IPS-15b (cell line): ENCODE data around the gene IGF2BP2.

ENCODE experiments used
- H3K27me3 ChIP-seq: one replicate; pipeline ENCODE4 v1.6.1; 2013; ENCODE audit warnings: low read length; ENCODE audit not compliant: control insufficient read depth, insufficient read depth
- H3K36me3 ChIP-seq: one replicate; pipeline ENCODE4 v1.6.1; 2013; ENCODE audit warnings: low read length; ENCODE audit not compliant: control insufficient read depth, insufficient read depth
- H3K4me1 ChIP-seq: one replicate; pipeline ENCODE4 v1.6.1; 2013; ENCODE audit warnings: mild to moderate bottlenecking, low read length; ENCODE audit not compliant: control insufficient read depth, insufficient read depth
- H3K4me3 ChIP-seq: one replicate; pipeline ENCODE4 v1.5.1; 2013; ENCODE audit warnings: low read depth, low read length
- H3K9ac ChIP-seq: one replicate; pipeline ENCODE4 v1.6.1; 2013; ENCODE audit warnings: low read depth, mild to moderate bottlenecking, low read length
- H3K9me3 ChIP-seq: one replicate; pipeline ENCODE4 v1.6.1; 2013; ENCODE audit warnings: mild to moderate bottlenecking, low read length; ENCODE audit not compliant: control insufficient read depth, insufficient read depth

The IGF2BP2 gene

GRCh38 chr3:185724251-185724650 is 100.6 kb downstream of the IGF2BP2 start:
- no peak overlapping the region for H3K9ac ChIP-seq
- H3K9me3 ChIP-seq = no peaks in the 10 kb centered on the region
- H3K4me3 ChIP-seq = no peak overlapping the region
- no peaks in the 10 kb centered on the region for H3K27me3 ChIP-seq
- no peaks in the 10 kb centered on the region for H3K36me3 ChIP-seq
- H3K4me1 ChIP-seq = peaks cover 17% of the 10 kb centered on the region

GRCh38 chr3:185722881-185723280 is 102.0 kb downstream of the IGF2BP2 start:
- H3K27me3 ChIP-seq = no peaks in the 10 kb centered on the region
- no peak overlapping the region for H3K9ac ChIP-seq
- no peak overlapping the region for H3K4me3 ChIP-seq
- no peaks in the 10 kb centered on the region for H3K36me3 ChIP-seq
- H3K4me1 ChIP-seq = peaks cover 14% of the 10 kb centered on the region
- no peaks in the 10 kb centered on the region for H3K9me3 ChIP-seq

GRCh38 chr3:185721970-185722369 is 102.9 kb downstream of the IGF2BP2 start:
- Histone ChIP-seq H3K4me3 (no peak overlapping the region), H3K36me3 (no peaks in the 10 kb centered on the region), H3K9ac (no peak overlapping the region), H3K9me3 (no peaks in the 10 kb centered on the region), H3K4me1 (peaks cover 19% of the 10 kb centered on the region), H3K27me3 (no peaks in the 10 kb centered on the region)

DNA sequence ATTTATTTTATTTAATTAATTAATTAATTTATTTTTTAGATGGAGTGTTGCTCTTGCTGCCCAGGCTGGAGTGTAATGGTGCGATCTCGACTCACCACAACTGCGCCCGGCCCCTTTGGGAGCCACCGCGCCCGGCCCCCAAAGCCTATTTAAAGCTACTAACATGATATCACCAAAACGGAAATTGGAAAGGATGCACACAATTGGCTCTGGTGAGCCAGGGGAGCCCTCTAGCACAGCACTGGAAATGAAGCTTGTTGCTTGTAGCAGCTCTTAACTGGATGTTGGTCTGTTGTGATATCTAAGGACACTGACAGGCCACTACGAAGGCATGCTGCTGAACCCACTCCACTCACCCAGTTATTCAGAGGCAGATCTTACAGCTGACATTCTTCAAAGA is 104.5 kb downstream of the IGF2BP2 start:
- no peaks in the 10 kb centered on the region for H3K27me3 ChIP-seq
- no peaks in the 10 kb centered on the region for H3K9me3 ChIP-seq
- no peaks in the 10 kb centered on the region for H3K36me3 ChIP-seq
- no peak overlapping the region for H3K9ac ChIP-seq
- H3K4me3 ChIP-seq = no peak overlapping the region
- H3K4me1 ChIP-seq = peaks cover 18% of the 10 kb centered on the region

DNA sequence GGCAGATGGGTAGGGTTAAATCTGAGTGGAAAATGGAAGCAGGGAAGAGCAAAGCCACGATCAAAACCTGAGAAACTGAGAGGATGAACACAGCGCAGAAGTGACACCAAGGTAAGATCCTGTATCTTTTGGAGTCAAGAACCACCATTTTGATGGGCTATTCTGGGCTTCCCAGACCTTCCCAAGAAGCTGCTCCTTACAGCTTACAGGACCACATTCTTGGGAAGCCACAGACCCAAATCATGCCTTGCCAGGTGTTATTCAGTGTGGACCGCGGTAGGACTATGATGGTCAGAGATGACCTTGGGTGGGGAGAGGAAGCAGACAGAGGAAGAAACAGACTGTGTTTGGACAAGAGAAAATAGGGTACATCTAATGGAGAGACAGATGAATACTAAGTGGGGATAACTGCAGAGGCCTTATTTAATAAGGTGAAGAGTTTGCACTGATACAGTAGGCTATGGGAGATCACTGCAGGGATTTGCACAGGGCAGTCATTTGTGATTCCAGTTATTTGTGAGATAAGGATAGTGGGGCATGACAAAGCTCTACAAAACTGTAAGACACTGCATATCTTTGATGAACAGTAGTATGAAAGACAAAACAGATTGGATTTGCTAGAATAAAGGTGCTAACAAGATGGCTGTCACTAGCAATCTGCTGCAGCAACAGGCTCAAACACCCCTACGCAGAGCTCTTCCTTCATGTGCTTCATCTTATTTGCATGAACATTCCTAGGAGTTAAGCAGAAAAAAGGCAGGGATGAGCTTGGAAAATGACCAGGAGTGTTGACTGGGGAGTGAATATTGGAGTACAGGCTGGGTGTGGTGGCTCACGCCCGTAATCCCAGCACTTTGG is 105.9 kb downstream of the IGF2BP2 start:
- Histone ChIP-seq H3K27me3 (no peaks in the 10 kb centered on the region), H3K4me3 (no peak overlapping the region), H3K9me3 (no peaks in the 10 kb centered on the region), H3K4me1 (peaks cover 15% of the 10 kb centered on the region), H3K36me3 (no peaks in the 10 kb centered on the region), H3K9ac (no peak overlapping the region)

- Histone ChIP-seq H3K9ac (no peak overlapping the region), H3K4me1 (peaks cover 15% of the 10 kb centered on the region), H3K36me3 (no peaks in the 10 kb centered on the region), H3K27me3 (no peaks in the 10 kb centered on the region), H3K4me3 (no peak overlapping the region), H3K9me3 (no peaks in the 10 kb centered on the region)
These were observed 107.0 kb downstream of the IGF2BP2 start for GRCh38 chr3:185717627-185718402.

DNA sequence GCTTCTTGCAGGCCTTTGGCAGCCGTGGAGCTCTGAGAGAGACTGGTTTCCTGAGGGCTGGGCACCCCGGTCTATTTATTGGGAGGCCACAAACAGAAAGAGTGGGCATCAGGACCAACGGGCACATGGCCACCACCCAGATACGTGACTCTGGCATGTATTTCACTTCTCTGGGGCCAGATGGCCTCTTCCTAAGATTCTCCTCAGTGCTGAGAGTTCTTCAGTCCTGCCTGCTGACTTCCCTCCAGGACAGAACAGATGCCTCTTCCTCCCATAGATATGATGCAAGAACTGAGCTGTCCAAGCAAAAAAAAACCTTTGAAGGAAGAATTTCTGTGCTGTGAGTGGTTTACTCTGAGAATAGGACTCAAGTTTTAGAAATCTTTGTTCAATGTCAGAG is 107.7 kb downstream of the IGF2BP2 start:
- H3K9me3 ChIP-seq = no peaks in the 10 kb centered on the region
- peaks cover 22% of the 10 kb centered on the region for H3K4me1 ChIP-seq
- no peaks in the 10 kb centered on the region for H3K36me3 ChIP-seq
- H3K27me3 ChIP-seq = no peaks in the 10 kb centered on the region
- H3K4me3 ChIP-seq = no peak overlapping the region
- H3K9ac ChIP-seq = no peak overlapping the region

DNA sequence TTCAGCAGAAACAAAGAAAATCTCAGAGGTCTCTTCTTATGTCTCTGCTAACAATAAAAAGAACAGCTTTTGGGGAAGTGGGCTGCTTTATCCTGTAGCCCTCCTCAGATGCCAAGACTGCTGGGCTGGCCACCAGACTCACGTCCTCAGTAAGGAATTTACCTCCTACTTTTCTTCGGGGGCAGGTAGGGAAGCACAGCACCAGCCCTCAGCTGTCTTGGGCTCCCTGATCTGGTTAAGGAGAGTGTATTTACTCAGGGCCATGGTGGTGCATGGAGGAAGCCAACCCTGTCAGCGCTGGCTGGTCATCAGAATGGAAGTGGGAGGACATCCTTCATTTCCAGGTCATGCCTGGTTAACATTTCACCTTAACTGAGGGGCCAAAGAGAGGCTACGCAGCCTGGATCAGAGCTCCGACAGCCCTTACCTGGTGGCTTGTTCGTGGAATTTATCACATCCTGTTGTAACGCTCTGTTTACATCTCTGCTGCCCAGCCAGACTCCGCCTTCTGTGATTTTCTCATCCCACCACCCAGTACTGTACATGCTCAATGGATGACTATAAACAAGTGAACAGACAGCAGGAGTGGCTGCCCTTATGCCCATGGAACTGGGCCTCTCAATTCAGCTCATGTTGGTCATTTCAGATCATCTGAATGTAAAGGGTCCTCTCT is 108.3 kb downstream of the IGF2BP2 start:
- Histone ChIP-seq H3K27me3 (no peaks in the 10 kb centered on the region), H3K9me3 (no peaks in the 10 kb centered on the region), H3K9ac (no peak overlapping the region), H3K36me3 (no peaks in the 10 kb centered on the region), H3K4me1 (peaks cover 27% of the 10 kb centered on the region), H3K4me3 (no peak overlapping the region)

DNA sequence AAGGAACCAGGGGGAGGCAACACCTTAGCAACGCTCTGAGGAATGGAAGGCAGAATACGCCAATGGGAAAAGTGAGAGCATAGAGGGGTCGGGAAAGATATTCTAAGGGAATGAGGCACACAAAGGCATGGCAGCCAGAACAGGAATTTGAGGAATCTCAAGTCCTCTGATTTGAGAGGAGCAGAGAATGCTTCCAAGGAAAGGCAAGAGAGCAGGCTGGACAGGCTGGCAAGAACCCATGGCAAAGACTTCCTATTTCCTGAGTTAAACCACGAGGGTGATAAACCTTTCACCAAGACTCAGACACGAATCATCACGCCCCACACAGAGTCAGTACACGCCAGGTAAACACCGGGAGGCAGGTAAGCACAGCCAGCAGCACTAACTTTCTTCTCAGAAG is 109.8 kb downstream of the IGF2BP2 start:
- peaks cover 31% of the 10 kb centered on the region for H3K4me1 ChIP-seq
- H3K9ac ChIP-seq = no peak overlapping the region
- no peaks in the 10 kb centered on the region for H3K27me3 ChIP-seq
- no peak overlapping the region for H3K4me3 ChIP-seq
- H3K9me3 ChIP-seq = no peaks in the 10 kb centered on the region
- H3K36me3 ChIP-seq = no peaks in the 10 kb centered on the region

- H3K4me1 ChIP-seq = peaks cover 32% of the 10 kb centered on the region
- H3K4me3 ChIP-seq = no peak overlapping the region
- no peak overlapping the region for H3K9ac ChIP-seq
- H3K9me3 ChIP-seq = no peaks in the 10 kb centered on the region
- H3K27me3 ChIP-seq = no peaks in the 10 kb centered on the region
- no peaks in the 10 kb centered on the region for H3K36me3 ChIP-seq
These were observed 110.8 kb downstream of the IGF2BP2 start for GRCh38 chr3:185714085-185714484.

DNA sequence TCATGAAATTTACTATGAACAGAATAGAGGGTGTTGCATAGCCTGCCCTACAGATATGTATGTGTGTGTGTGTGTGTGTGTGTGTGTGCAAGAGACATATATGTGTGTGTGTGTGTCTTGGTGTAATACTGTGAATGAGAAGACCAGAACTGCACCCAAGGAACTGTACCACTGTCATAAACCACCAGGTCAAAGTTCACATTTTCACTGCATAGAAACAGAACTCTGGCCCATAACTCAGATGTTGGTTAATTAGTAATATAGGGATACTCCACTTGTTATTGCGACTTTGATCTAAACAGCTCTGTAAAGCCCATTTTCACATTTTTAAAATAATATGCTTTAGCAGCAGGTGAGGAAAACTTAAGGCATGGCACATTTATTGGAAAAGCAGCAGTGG is 111.8 kb downstream of the IGF2BP2 start:
- H3K9me3 ChIP-seq = no peaks in the 10 kb centered on the region
- H3K4me1 ChIP-seq = peaks cover 38% of the 10 kb centered on the region
- no peak overlapping the region for H3K9ac ChIP-seq
- no peaks in the 10 kb centered on the region for H3K36me3 ChIP-seq
- H3K27me3 ChIP-seq = no peaks in the 10 kb centered on the region
- no peak overlapping the region for H3K4me3 ChIP-seq
